ENCODE measurements around the gene GRM1.

GRM1 gene

DNA sequence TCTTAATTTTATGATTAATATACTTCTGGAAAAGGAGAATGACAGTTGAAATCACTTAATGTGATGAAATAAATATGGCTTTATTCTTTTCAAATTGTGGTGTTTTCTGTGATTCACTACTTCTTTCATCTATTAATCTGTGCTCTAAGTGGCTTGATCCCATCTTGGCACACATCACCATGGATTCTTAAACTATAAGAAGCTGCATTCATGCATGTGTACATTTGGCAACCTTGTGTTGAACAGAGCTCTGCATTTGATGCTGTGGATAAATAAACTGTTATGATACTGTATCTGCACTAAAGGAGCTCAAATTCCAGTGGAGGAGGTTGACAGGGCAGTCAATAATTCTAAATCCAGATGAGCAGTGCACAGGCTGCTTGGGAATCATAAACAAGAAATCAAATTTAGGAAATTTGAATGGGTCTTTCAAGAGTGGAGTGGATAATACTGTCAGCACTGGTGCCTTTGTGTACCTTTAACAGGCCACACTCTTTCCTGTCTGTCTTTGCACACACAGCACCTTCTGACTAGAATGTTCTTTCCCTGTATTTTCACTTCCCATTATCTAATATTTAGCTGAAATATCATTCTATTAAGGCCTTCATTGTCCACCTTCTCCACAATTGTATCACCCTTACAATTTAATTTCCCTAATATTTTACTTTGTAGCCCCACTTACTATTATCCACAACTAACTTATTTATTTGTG, 252.9 kb downstream of the GRM1 start:
- no peak for DNase-seq

DNA sequence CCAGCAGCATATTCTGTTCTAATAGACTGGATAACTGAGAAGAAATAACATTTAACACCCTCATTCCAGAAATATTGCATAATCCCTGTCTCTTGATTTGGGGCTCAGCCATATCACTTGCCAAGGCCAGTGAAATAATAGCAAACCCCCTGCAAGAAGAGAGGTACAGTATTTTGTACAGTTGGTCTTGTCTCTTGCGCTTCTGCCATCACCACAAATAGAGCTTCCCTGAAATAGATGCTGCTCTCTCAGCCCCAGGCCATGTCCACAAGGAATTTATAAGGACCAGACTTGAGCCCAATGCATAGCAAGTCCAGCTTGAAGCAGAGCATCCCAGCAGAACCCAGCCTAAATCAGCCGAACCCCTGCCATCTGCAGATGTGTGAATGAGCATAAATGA, 254.0 kb downstream of the GRM1 start:
- DNase-seq, result no peak

GRCh38 chr6:146284311-146284710, 255.4 kb downstream of the GRM1 start:
- no peak for DNase-seq

- no peak for DNase-seq
These were observed 258.1 kb downstream of the GRM1 start for GRCh38 chr6:146286961-146287360.

DNA sequence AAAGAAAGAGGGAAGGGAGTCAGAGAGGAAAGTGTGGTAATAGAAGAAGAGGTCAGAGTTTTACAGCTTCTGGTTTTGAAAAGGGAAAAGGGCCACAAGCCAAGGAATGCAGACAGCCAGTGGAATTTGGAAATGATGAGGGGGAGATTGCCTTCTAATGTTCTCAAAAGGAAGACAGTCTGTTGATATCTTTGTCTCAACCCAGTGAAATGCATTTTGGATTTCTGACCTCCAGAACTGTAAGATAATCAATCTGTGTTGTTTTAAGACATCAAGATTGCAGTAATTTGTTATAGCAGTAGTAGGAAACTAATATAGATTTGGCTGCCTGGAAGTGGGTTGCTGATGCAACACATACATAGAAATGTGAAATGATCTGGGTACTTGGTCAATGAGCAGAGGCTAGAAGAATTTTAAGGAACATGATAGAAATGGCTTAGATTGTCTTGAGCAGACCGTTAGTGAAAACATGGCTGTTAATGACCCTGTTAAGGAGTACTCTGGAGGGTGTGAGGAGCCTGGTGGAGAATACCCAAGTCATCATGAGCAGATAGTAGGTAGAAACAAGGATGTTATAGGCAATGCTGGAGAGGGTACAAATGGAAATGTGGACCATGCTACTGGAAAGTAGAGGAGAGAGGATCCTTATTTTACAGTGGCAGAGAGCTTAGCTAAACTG, 259.0 kb downstream of the GRM1 start:
- no peak for DNase-seq

GRCh38 chr6:146289816-146290588, 261.1 kb downstream of the GRM1 start:
- DNase-seq, result no peak

GRCh38 chr6:146290589-146290901, 261.7 kb downstream of the GRM1 start:
- DNase-seq, result no peak

DNA sequence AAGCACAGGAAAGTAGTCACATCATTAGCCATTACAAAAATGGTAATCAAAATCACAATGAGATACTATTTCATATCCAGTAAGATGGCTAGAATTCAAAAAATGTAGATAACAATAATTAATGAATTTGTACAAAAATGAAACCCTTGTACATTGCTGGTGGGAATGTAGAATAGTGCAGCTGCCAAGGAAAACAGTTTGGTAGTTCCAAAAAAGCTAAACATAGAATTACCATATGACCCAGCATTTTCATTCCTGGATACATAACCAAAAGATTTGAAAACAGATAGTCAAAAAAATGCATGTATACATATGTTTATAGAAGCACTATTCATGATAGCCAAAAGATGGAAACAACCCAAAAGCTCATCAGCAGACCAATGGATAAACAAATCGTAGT, 263.6 kb downstream of the GRM1 start:
- no peak for DNase-seq

DNA sequence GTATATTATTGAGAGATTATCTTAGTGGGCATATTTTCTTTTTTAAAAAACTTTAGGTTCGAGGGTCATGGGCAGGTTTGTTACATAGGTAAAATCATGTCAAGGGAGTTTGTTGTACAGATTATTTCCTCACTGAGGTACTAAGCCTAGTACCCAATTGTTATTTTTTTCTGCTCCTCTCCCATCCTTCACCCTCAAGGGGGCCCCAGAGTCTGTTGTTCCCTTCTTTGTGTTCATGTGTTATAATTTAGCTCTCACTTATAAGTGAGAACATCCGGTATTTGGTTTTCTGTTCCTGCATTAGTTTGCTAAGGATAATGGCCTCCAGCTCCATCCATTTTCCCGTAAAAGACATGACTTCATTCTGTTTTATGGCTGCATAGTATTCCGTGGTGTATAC, 266.8 kb downstream of the GRM1 start:
- DNase-seq, result no peak

GRCh38 chr6:146297815-146298214, 269.0 kb downstream of the GRM1 start:
- no peak for DNase-seq

DNA sequence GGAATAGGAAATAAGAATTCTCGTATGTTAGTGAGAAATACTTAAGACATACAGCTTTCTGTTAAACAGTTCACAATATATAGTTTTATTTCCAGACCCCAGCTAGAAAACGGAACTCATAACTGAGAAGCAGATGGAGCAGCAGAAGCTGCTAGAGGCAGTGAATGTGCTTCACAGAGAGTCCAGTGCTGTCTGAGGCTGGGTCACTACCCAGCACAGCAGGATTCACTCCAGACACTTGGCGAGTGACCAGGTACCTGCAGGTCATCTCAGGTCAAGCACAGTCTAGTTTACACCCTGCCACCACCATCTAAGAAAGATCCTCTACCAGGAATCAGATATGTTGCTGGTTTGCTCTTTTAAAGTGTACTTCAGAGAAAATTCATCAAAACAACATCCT, 271.7 kb downstream of the GRM1 start:
- no peak for DNase-seq

DNA sequence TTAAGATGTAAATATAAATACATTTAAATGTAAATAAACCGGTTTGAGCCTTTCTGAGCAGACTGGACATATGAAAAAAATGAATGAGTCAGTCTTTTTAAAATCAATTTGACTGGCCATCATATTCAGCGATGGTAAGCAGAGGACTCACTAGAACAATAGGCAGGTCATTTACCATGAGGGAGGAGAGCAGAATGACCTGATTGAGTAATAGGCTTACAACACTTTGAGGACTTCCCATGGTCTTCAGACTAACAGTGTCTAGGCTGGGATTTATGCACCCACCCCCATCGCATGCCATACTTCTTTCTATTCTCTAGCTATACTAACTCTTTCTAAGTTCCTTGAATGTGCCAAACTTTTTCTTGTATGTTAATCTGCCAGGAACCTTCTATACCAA, 272.9 kb downstream of the GRM1 start:
- DNase-seq, result no peak

DNA sequence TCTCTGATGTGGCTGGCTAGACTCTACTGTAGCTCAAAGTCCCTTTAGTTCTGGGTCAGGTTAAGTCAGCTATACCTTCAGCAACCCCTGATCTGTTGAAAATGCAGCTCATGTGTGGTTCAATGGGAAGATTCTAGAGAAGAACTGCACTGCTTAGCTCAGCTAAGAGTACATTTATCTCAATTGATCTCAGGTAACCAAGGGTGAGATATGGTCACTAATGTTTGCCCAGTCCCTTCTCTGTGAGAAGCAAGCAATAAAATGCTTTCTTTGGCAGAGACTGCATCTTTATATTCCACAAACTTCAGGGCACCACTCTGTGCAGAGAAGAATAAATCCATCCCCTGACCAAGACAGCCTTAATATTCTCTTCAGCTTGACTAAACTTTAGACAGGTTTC, 274.1 kb downstream of the GRM1 start:
- no peak for DNase-seq

DNA sequence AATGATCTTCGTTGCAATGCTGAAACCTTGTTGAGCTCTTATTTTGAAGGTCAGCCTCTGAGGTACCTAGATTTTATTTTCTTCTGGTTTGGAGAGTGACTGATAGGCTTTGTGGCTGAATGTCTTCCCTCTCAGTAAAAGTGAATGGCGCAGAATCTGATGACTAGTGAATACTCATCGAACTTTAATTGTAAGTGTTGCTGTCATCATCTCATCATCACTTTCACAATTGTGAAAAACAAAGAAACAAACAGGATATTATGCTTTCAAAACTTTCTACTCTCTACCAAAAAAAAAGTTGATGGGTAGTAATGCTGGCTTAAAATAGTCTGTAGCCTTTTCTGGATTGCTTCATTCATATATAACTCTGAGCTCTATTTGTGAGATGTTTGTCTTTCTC, 275.3 kb downstream of the GRM1 start:
- DNase-seq, result no peak

DNA sequence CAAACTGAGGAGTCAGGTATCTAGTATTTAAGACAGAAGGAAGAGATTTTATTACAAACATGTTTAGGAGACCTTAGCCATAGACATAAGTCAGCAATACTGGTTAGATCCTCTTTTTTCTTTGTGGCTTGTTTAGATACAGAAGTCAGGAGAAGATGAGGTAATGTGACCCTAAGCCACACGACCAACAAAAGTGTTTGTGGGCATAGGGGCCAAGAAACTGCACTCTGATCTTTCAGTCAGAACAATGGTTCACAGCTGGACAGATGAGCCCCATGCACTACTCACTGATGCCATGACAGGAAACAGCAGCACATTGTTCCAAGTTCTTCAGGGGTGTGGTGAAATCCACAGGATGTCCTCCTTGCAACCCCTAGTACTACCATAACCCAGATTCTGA, 276.2 kb downstream of the GRM1 start:
- no peak for DNase-seq

DNA sequence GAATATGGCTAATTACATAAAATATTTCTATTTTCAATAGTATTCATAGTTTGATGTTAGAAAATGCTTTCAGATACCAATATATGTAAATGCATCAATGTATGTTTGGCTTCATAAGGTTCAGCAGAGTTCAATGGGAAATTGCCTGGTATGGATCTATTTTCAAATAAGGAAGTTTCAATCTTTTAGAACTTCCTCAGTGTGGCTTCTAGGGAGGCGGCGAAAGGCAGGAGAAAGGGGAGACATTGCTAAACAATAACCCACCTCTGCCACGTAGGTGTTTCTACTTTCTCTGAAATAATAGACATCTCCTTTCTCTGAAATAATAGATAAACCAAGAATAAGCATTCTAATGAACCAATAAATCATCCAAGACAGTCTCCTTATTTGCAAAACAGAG, 277.1 kb downstream of the GRM1 start:
- no peak for DNase-seq

GRCh38 chr6:146310628-146311027, 281.8 kb downstream of the GRM1 start:
- DNase-seq, result no peak

DNA sequence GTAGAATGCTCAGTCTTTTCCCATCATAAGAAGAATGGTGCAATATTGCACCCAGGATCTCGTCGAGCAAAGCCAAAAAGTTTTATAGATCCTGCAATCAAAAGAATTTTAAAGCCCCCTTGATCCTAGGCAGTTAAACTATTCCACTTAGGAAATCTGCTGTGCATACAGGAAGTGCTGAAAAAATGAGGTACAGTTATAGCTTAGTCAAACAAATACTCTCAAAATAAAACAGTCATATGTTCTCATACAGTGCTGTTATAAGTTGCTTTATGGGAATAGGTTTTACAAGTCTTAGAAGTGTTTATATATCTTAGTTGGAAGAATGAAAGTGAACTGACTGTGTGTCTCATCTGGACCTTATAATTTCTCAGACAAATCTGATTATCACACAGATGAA, 282.2 kb downstream of the GRM1 start:
- no peak for DNase-seq

DNA sequence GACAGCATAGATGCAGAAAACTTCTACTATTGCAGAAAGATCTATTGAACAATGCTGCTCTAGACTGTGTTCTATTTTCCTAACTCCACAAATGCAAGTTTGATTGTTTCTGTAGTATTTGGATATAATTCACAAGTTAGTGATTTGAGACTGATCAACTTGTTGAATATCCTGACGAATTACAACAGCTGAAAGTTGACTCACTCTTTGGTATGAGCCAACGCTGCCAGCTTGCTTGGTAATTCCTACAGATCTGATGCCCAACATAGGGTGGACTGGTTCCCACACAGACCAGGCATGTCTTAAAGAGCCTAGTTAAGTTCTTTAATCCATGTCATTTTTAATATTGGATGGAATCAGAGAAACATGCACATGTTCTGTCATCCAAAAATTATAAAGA, 283.7 kb downstream of the GRM1 start:
- no peak for DNase-seq

GRCh38 chr6:146315381-146316174, 286.7 kb downstream of the GRM1 start:
- DNase-seq, result no peak

DNA sequence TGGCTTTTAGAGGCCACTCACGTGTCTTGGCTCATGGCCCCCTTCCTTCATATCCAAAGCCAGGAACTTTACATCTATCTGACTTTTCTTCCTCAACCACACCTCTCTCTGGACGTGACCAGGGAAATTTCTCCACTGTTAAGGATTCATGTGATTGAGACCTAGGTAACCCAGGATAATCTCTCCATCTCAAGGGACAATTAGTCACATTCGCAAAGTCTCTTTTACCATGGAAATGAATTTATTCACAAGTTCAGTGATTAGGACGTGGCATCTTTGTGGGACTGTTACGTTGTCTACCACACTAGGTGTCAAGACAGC, 287.3 kb downstream of the GRM1 start:
- DNase-seq, result no peak

GRCh38 chr6:146331013-146331412, 302.2 kb downstream of the GRM1 start:
- no peak for DNase-seq

GRCh38 chr6:146335336-146335735, 306.5 kb downstream of the GRM1 start:
- DNase-seq, result no peak

- DNase-seq, result no peak
These were observed 307.3 kb downstream of the GRM1 start for GRCh38 chr6:146336191-146336590.

All from NCI-H1092 treated with DMSO at 0.1 percent for 48 hours (cell line).